ENCODE results near the gene THSD7B. TPM values are rescaled to one million over a fixed set of nuclear protein-coding genes. Genes with fewer than 3 reads are reported as not detected.

Gene THSD7B
- total RNA-seq, 4 donors from 2014 or later, result 0.27 TPM; not detected in 3

DNA sequence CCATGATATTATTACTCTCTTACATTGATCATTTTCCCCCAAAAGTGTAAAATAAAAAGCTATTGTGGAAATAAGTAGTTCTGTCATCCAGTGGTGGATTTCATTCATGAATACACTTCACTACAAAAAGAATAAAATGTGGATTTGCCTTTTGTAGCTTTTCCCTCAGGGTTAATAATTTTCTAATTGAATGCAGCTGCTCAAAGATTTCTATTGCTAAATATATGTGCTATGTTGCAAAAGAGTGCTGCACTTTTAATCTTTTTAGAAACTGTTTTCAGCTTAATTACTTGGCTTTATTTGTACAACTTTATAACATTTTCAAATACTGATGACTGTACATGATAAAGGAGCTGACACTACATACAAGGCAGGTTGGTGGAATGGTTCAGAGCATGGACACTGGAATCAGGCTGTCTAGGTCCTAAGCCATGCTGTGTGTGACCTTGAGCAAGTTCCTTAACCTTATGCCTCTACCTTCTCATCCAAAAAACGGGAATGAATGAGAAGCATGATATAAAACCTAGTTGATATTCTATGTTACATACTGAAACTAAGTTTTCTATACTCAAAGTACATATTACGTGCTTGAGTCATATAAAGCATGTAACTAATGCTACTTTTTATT lies 128.8 kb downstream of the THSD7B start:
- Histone ChIP-seq H3K27ac (no peak overlapping the region), H3K27me3 (no peaks in the 10 kb centered on the region), H3K9me3 (no peaks in the 10 kb centered on the region), H3K4me1 (no peaks in the 10 kb centered on the region), H3K36me3 (no peaks in the 10 kb centered on the region), H3K4me3 (no peak overlapping the region)
- TF ChIP-seq, protein P1, sequence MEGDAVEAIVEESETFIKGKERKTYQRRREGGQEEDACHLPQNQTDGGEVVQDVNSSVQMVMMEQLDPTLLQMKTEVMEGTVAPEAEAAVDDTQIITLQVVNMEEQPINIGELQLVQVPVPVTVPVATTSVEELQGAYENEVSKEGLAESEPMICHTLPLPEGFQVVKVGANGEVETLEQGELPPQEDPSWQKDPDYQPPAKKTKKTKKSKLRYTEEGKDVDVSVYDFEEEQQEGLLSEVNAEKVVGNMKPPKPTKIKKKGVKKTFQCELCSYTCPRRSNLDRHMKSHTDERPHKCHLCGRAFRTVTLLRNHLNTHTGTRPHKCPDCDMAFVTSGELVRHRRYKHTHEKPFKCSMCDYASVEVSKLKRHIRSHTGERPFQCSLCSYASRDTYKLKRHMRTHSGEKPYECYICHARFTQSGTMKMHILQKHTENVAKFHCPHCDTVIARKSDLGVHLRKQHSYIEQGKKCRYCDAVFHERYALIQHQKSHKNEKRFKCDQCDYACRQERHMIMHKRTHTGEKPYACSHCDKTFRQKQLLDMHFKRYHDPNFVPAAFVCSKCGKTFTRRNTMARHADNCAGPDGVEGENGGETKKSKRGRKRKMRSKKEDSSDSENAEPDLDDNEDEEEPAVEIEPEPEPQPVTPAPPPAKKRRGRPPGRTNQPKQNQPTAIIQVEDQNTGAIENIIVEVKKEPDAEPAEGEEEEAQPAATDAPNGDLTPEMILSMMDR (IDR thresholded peaks at IDR 0.05), result no peak
- TF ChIP-seq EP300 (IDR thresholded peaks at IDR 0.05; ENCODE audit: low read depth), result no peak
- no peak for TF ChIP-seq POLR2A (IDR thresholded peaks at IDR 0.05)
- TF ChIP-seq POLR2AphosphoS5 (IDR thresholded peaks at IDR 0.05), result no peak
- intact Hi-C loops (cut with DNase I; ENCODE audit: low total_unique reads) (no loop called here), in situ Hi-C loops (cut with MboI; ENCODE audit: low pct_ligation_motif_present in 1 of 4, low pct_unique_long_range_greater_than_20kb in 1 of 4, low sequenced_read_pairs in 3 of 4) (no loop called here)
- WGBS, 2 donors (ENCODE audit: low coverage in 1 of 2), result 62 to 79% methylated on average over 2 of the region's 2 CpGs
- no peak for DNase-seq

DNA sequence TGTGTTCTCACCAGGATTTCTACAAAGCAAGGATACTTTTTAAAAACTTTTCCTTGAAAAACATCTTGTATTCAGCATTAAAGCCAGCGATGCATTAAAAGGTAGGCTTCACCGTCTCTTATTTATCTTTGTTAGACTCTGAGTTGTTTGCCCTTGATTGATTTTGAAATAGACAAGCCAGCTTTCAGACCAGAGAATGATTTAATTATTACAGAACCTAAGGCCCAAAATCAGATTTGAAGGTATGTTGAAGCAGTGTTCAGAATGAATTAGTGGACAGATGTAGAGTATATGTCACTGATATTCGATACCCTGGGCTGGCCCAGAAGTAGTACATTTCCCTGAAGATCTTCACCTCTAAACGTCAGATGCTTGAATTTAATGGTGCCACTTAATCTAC lies 136.4 kb downstream of the THSD7B start:
- H3K27me3 ChIP-seq, result no peaks in the 10 kb centered on the region
- H3K36me3 ChIP-seq, result no peaks in the 10 kb centered on the region
- DNase-seq, result no peak
- H3K9me3 ChIP-seq, result no peaks in the 10 kb centered on the region
- intact Hi-C loops (cut with DNase I; ENCODE audit: low total_unique reads) (no loop called here), in situ Hi-C loops (cut with MboI; ENCODE audit: low pct_ligation_motif_present in 1 of 4, low pct_unique_long_range_greater_than_20kb in 1 of 4, low sequenced_read_pairs in 3 of 4) (no loop called here)
- WGBS, 2 donors (ENCODE audit: low coverage in 1 of 2), result 67 to 82% methylated on average over 3 to 4 of the region's 4 CpGs
- H3K27ac ChIP-seq, result no peak overlapping the region
- no peaks in the 10 kb centered on the region for H3K4me1 ChIP-seq
- no peak for TF ChIP-seq EP300 (IDR thresholded peaks at IDR 0.05; ENCODE audit: low read depth)
- no peak for TF ChIP-seq POLR2AphosphoS5 (IDR thresholded peaks at IDR 0.05)
- TF ChIP-seq POLR2A (IDR thresholded peaks at IDR 0.05), result no peak
- no peak overlapping the region for H3K4me3 ChIP-seq

DNA sequence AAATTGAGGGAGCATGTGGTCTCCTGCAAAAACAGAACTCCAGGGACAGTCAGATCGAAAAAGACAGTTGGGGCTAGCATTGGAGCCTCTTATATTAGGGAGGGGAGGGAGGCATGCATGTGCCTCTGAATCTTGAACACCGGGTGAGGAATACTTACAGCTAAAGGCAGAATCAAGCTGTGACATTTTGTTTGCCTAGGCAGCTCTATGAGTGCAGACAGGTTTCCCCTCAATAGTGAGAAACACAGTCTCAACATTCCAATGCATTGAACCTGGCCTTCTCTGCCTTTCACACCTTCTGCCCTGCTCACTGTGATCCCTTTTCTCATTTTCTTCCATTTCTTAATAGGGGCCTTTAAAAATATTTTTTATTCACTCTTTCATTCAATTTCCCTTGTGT lies 140.4 kb downstream of the THSD7B start:
- Histone ChIP-seq H3K27me3 (no peaks in the 10 kb centered on the region), H3K9me3 (no peaks in the 10 kb centered on the region), H3K36me3 (no peaks in the 10 kb centered on the region), H3K4me3 (no peak overlapping the region), H3K27ac (no peak overlapping the region), H3K4me1 (no peaks in the 10 kb centered on the region)
- intact Hi-C loops (cut with DNase I; ENCODE audit: low total_unique reads), result no loop called here
- in situ Hi-C loops (cut with MboI; ENCODE audit: low pct_ligation_motif_present in 1 of 4, low pct_unique_long_range_greater_than_20kb in 1 of 4, low sequenced_read_pairs in 3 of 4), result no loop called here
- WGBS, 2 donors (ENCODE audit: low coverage in 1 of 2), result 72 to 78% methylated on average over 2 of the region's 2 CpGs
- TF ChIP-seq EP300 (IDR thresholded peaks at IDR 0.05; ENCODE audit: low read depth) (no peak), POLR2AphosphoS5 (IDR thresholded peaks at IDR 0.05) (no peak), POLR2A (IDR thresholded peaks at IDR 0.05) (no peak)
- TF ChIP-seq, protein P1 (IDR thresholded peaks at IDR 0.05), result no peak
- no peak for DNase-seq

DNA sequence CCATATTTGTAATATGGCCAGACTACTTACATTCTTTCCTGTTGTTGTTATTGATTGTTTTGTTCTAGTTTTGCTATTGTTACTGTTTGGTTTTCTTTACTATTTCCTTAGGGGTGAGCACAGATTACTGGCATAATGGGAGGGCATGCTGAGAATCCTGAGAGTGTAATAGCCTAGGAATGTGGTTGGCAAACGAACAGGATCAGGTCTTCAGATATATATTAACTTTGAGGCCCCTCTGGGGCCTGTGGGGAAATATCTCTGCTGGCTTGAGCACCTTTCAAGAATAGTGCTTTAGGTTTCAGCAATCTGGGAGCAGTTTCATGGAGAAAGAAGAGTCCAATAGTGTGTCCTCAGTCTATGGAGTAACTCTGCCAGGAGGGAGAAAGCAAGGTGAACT lies 144.4 kb downstream of the THSD7B start:
- no peak for DNase-seq
- Histone ChIP-seq H3K9me3 (no peaks in the 10 kb centered on the region), H3K4me3 (no peak overlapping the region), H3K27ac (no peak overlapping the region), H3K27me3 (no peaks in the 10 kb centered on the region), H3K4me1 (no peaks in the 10 kb centered on the region), H3K36me3 (no peaks in the 10 kb centered on the region)
- no peak for TF ChIP-seq EP300 (IDR thresholded peaks at IDR 0.05; ENCODE audit: low read depth)
- no peak for TF ChIP-seq POLR2A (IDR thresholded peaks at IDR 0.05)
- no peak for TF ChIP-seq POLR2AphosphoS5 (IDR thresholded peaks at IDR 0.05)
- TF ChIP-seq, protein P1 (IDR thresholded peaks at IDR 0.05), result no peak
- intact Hi-C loops (cut with DNase I; ENCODE audit: low total_unique reads) (no loop called here), in situ Hi-C loops (cut with MboI; ENCODE audit: low pct_ligation_motif_present in 1 of 4, low pct_unique_long_range_greater_than_20kb in 1 of 4, low sequenced_read_pairs in 3 of 4) (no loop called here)
- WGBS, 2 donors (ENCODE audit: low coverage in 1 of 2), result 8% methylated on average over 1 of the region's 1 CpG; no CpG with 5 or more reads in 1 of the 2 donors

DNA sequence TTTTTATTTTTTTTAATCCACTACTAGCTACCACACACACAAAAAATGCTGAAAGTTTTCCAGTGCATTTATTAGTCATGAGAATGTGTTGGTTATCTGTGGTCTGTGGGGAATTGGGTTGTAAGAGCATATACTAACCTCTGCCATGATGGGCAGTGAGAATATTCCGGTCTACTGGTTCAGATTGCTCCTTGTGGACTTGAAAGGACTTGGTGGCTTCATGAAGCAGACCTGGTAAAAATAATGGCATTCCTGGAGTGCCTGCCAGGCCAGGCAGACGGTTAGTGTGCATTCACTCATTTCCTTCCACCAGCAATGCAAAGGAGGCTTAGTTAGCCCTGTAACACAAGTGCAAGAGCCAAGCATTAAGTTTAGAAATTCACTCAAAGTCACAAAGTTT lies 150.8 kb downstream of the THSD7B start:
- TF ChIP-seq POLR2A (IDR thresholded peaks at IDR 0.05), result no peak
- no peak for TF ChIP-seq POLR2AphosphoS5 (IDR thresholded peaks at IDR 0.05)
- no peak for TF ChIP-seq EP300 (IDR thresholded peaks at IDR 0.05; ENCODE audit: low read depth)
- TF ChIP-seq, protein P1 (IDR thresholded peaks at IDR 0.05), result no peak

More for the DNA sequence above, 150.8 kb downstream of the THSD7B start:
- no peak overlapping the region for H3K4me3 ChIP-seq
- WGBS, 2 donors (ENCODE audit: low coverage in 1 of 2), result 82% methylated on average over 1 of the region's 2 CpGs; no CpG with 5 or more reads in 1 of the 2 donors
- intact Hi-C loops (cut with DNase I; ENCODE audit: low total_unique reads) (no loop called here), in situ Hi-C loops (cut with MboI; ENCODE audit: low pct_ligation_motif_present in 1 of 4, low pct_unique_long_range_greater_than_20kb in 1 of 4, low sequenced_read_pairs in 3 of 4) (no loop called here)
- no peak overlapping the region for H3K27ac ChIP-seq
- H3K27me3 ChIP-seq, result no peaks in the 10 kb centered on the region
- DNase-seq, result no peak
- no peaks in the 10 kb centered on the region for H3K36me3 ChIP-seq
- no peaks in the 10 kb centered on the region for H3K9me3 ChIP-seq
- H3K4me1 ChIP-seq, result no peaks in the 10 kb centered on the region
